Ureter (tissue), 1 donor: ENCODE data around the gene CFAP300. TPM values are rescaled to one million over a fixed set of nuclear protein-coding genes. Genes with fewer than 3 reads are reported as not detected.

Experiments
- DNase-seq: peaks from one replicate; pipeline ENCODE4 v3.0.0-alpha.2; 2020; ENCODE audit warnings: low spot score
- total RNA-seq: library from RNA; stranded (reverse); gene quantifications from one replicate; pipeline ENCODE4 v1.2.4, GENCODE V29; 2023
- donor health status: DM: yes; HTN: yes; CAD: no.

Gene CFAP300
- 9.7 TPM for total RNA-seq

GRCh38 chr11:102047305-102047924, at the start of gene CFAP300:
Gene CFAP300, plus strand, starts transcription at chr11:102047437. Its CDS starts 34 bp downstream, at chr11:102047471.
- peak; percentile 89 for DNase-seq

DNA sequence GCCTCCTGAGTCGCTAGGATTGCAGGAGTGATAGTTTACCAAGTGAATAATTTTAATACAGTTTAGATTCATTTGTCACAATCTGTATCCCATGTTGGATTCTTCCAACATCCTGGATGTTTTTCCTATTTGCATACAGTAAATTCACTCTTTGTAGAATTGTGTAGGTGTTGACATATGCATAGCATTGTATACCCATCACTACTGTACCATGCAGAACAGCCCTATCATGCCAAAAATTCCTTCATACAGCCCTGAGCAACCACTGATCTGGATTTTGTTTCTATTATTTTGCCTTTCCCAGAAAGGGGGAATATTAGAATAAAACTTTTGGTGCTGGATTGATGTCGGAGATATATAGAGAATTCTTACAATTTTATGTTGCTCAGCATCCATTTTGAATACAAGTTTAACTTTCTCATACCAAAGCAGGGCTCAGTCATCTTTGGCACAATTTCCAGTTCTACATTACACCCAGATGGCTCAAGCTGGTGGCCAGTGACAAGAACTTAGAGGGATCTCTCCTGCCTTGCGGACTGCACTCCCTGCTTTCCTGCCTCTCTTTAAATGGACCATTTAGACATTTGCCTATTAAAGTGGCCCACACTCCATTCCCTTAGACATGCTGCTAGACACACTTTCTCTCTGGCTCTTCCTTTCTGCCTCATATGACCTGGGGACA, 45.4 kb upstream of the CFAP300 start:
- DNase-seq, result no peak

DNA sequence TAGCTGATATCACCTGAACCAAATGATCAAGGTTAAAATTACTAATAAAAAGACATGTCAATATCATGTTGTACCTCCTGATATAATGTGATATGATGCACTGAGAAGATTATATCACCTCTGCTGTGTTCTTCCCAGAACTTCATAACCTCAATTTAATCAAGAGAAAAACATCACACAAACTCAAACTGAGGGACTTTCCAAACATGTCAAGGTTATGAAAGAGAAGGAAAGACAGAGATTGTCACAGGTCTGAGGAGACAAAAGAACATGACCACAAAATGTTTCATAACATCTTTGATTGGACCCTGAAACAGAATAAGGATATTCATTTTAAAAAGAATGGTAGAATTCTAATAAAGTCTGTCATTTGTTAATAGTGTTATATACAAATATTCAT, 43.0 kb upstream of the CFAP300 start:
- DNase-seq, result no peak

DNA sequence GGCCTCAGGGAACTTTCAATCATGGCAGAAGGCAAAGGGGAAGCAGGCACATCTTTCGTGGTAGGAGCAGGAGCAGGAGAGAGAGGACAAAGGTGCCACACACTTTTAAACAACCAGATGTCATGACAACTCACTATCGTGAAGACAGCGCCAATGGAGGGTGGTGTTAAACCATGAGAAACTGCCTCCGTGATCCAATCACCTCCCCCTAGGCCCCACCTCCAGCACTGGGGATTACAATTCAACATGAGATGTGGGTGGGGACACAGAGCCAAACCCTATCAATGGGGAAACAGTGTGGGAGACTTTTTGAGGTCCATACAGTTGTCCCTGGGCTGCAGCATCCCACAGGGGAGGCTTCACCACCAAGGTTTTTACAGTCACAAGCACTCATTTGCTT, 41.9 kb upstream of the CFAP300 start:
- DNase-seq, result no peak

DNA sequence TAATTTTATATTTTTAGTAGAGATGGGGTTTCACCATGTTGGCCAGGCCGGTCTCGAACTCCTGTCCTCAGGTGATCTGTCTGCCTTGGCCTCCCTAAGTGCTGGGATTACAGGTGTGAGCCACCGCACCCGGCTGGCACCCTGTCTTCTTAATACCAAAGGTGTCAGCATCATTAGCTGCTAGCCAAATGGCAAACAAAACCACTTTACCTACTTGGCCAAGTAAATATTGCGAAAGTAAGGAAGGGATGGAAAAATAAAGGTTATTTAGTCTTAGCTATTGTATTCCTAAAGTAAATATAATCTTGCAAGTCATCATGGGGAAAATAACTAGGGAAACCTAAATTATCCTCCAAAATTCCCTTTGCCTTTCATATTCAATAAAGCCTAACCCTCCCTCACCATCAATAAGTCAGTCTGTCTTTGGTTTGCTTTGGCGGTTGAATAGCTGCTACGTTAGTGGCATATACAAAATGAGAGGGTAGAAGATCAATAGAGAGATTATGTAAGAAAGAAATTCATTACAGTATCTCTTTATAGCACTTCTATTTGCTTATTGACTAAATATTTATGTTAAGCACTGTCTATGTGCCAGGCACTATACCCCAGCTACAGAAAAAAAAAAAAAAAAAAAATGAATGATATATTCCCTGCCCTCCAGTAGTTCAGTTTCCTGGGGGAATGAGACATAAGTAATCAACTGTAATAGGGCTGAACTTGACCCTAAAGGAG, 40.2 kb upstream of the CFAP300 start:
- no peak for DNase-seq

DNA sequence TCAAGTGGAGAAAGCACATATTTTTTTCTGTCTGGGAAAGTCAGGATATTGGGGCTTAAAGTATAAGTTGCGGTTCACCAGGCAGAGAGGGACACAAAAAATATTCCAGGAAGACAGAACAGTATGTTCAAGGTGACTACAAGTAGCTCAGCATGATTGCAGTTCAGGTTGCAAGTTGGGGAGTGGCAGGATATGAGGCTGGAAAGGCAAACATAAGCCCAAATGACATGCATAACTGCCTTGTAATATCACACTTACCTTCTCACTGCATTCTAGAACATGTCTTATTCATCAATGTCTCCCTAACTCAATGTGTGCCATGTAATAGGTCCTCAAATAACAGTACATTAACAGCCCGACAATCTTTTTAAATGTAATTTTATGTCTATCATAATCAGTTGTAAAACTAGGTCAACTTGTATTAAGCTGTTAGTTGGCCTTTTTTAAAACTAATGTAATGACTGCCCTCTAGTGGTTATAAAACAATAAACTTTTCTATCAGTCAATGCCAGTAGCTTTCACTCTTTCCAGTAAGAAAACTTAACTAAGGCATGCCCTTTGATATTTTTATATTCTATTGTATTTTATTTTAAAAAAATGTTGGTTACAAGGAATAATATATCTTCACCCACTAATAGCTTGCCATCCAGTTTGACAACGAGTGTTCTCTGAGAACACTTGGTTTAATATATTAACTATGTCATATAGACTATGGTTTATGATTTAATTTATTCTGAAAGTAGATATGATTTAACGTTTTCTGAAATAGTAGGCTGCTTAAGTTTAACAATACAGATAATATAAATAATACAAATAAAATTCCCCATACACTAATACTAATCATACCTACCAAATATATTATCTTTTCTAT, 39.4 kb upstream of the CFAP300 start:
- DNase-seq, result peak; percentile 53

DNA sequence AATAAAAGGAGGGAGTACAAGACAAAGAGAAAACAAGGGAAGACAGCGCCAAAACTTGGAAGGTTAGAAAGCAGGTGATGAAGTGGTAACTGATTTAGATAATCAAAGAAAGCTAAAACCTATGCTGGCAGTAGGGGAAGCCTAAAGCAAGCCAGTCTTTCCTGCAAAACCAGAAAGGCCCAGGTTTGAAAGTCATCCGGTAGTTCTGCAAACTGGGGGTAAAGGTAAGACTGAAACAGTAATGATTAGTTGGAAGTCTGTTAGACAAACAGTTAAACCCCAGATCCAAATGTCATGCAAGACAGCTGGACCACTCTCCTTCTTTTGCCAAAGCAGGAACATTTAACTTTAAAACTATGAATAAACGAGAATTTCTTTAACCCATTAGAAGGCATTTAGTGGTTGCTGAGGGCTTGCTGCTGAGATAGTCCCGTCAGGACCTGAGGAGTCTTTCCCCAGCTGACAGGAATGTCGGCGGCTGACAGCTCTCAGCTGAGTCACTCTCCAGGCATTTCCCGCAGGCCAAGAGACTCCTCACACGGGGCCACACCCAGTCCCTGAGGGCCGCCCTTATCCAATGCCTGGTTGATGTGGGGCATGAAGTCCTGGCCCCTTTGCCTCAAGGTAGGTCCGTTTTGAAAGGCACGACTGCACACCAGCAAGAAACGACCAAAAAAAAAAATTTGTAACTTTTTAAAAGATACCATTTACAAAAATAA, 36.3 kb upstream of the CFAP300 start:
- peak; percentile 73 for DNase-seq

DNA sequence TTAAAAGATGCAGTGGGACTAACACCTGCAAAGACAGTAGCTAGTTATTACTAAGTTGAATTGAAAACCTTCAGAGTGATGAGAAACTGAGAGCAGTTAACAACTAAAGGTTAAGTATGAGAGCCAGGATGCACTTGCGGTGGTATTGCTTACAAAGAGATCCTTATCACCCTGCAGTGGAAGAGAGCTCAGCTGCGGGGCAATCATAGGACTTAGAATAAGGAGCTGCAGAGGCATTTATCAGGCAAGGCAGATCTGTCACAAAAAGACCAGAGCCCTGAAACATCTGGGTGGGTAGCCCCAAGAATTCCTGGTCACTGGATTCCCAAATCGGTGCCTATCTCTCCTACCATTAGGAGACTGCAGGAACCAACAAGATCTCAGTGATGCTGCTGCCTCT, 34.3 kb upstream of the CFAP300 start:
- no peak for DNase-seq

GRCh38 chr11:102014756-102015155, 32.5 kb upstream of the CFAP300 start:
- no peak for DNase-seq

- DNase-seq, result no peak
Observed at GRCh38 chr11:102017026-102017425, 30.2 kb upstream of the CFAP300 start.

GRCh38 chr11:102026217-102026616, 21.0 kb upstream of the CFAP300 start:
- no peak for DNase-seq

- no peak for DNase-seq
Observed at GRCh38 chr11:102026959-102027358, 20.3 kb upstream of the CFAP300 start.

DNA sequence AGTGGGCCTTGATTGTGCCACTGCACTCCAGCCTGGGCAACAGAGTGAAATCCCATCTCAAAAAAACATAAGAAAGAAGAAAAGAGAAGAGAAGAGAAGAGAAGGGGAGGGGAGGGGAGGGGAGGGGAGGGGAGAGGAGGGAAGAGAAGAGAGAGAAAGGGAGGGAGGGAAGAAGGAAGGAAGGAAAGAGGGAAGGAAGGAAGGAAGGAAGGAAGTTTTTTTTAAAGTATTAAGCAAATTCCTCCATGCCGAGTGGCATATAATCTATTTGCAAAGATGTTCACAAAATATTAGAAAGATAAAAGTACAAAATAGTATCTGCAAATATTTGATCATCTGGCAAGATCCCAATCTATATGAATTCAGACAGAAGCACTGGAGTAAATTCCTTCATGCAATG, 10.5 kb upstream of the CFAP300 start:
- no peak for DNase-seq

GRCh38 chr11:102046841-102047240, 396 bp upstream of the CFAP300 start:
- no peak for DNase-seq

DNA sequence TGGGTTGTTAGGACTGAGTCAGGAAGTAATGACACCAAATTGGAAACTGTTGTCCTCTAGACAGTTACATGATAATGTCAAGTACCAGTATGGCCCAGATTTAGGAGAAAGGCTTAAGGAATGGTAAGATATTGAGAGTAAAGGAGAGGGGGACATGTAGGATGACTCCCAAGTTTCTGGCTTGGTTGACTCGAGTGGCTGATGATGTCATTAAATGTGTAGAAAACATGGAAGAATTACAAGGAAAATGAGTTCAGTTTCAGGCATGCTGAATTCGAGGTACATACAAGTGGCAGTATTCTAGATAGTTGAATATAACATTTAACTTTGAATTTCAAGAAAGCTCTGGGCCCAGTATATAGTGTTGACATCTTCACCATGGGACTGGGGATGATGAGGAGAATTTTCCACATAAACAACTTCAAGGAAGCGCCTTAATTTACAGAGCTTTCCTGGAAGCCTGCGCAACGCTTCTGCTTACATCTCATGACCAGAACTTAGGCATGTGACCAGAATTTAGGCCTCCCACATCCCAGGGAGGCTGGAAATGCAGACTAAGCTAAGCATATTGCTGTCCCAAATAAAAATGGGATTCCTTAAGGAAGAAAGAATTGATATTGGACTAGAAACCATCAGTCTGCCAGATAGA, 3.8 kb downstream of the CFAP300 start:
- DNase-seq, result no peak

- DNase-seq, result no peak
Observed at GRCh38 chr11:102061276-102061675, 14.0 kb downstream of the CFAP300 start.

DNA sequence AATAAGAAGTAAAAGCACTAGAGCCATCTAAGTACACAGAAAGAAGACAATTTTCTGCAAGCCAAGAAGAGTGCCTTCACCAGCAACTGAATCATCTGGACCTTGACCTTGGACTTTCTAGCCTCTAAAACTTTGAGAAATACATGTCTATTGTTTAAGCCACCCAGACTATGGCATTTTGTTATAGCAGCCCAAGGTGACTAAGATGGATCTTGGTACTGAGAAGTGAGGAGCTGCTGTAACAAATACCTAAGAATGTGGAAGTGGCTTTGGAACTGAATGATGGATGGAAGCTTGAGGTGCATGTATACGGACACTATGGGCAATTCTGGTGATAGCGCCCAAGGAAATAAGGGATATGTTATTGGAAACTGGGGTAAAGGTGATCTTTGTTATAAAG, 14.9 kb downstream of the CFAP300 start:
- no peak for DNase-seq

- no peak for DNase-seq
Observed at GRCh38 chr11:102064316-102064715, 17.1 kb downstream of the CFAP300 start.

DNA sequence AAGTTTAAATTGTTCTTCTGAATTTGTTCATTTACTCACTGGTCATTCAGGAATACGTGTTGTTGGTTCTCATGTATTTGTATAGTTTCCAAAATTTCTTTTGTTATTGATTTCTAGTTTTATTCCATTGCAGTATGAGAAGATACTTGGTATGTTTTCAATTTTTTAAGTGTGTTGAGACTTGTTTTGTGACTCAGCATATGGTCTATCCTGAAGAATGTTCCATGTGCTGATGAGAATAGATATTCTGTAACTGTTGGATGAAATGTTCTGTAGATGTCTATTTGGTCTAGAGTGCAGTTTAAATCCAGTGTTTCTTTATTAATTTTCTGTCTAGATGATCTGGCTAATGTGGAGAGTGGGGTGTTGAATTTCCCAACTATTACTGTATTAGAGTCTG, 23.5 kb downstream of the CFAP300 start:
- no peak for DNase-seq

GRCh38 chr11:102071497-102072472, 24.5 kb downstream of the CFAP300 start:
- DNase-seq, result no peak
